SK-N-SH (cell line): ENCODE measurements around the gene NFILZ.

ENCODE experiments used
- CTCF ChIP-seq: fragments of 200-600 bp; sonication (generic); IDR thresholded peaks from 2 replicates; pipeline ENCODE4 v1.6.1; 2017; ENCODE audit warnings: antibody characterized with exemption, mild to moderate bottlenecking, moderate library complexity
- POLR2AphosphoS5 ChIP-seq: IDR thresholded peaks from 2 replicates; pipeline ENCODE4 v1.6.1; 2012; ENCODE audit warnings: low read depth, low read length
- USF2 ChIP-seq: fragments of 150-350 bp; IDR thresholded peaks from 2 replicates; pipeline ENCODE4 v1.6.1; 2017; ENCODE audit warnings: antibody characterized with exemption, low read length, low read depth, borderline replicate concordance

- TF ChIP-seq USF2 (no peak), CTCF (no peak), POLR2AphosphoS5 (no peak)
These were observed 34.2 kb downstream of the NFILZ start for GRCh38 chr19:8664671-8665057.
